Transverse colon (tissue), 4 donors: ENCODE data around the gene CLTRN. TPM values are rescaled to one million over a fixed set of nuclear protein-coding genes. Genes with fewer than 3 reads are reported as not detected.

Experiments
- DNase-seq: peaks from one replicate; pipeline ENCODE4 v3.0.0-alpha.2; 2019
- H3K27ac ChIP-seq, 4 donors: fragments of 200-600 bp; sonication (generic); 2 replicates each; pipeline ENCODE4 v1.5.1; 2016 to 2018; ENCODE audit warnings: inconsistent platforms in 4 of 4
- H3K27me3 ChIP-seq: fragments of 200-600 bp; sonication (generic); 2 replicates; pipeline ENCODE4 v1.5.1; 2017; ENCODE audit warnings: inconsistent platforms
- H3K36me3 ChIP-seq, 4 donors: fragments of 200-600 bp; sonication (generic); 2 replicates each; pipeline ENCODE4 v1.5.1; 2017 to 2019; ENCODE audit warnings: inconsistent platforms in 4 of 4
- H3K4me1 ChIP-seq, 4 donors: fragments of 200-600 bp; sonication (generic); 2 replicates each; pipeline ENCODE4 v1.5.1; 2017 to 2020; ENCODE audit warnings: inconsistent platforms in 4 of 4
- H3K4me3 ChIP-seq, 4 donors: fragments of 200-600 bp; sonication (generic); 1 replicate in 1 of 4; 2 replicates in 3 of 4; pipeline versions ENCODE4 v1.5.1 to v1.6.1; 2017 to 2019; ENCODE audit warnings: inconsistent platforms in 4 of 4
- H3K9me3 ChIP-seq, 2 donors: fragments of 200-600 bp; sonication (generic); 2 replicates each; pipeline ENCODE4 v1.5.1; 2017 to 2019; ENCODE audit warnings: inconsistent platforms in 2 of 2
- EP300 ChIP-seq: sonication (generic); formaldehyde crosslinking; IDR thresholded peaks from one replicate; pipeline ENCODE4 v1.6.1; 2017; ENCODE audit warnings: antibody characterized with exemption, low read depth
- POLR2A ChIP-seq: fragments of 450-650 bp; IDR thresholded peaks from one replicate; pipeline ENCODE4 v1.6.1; 2016; ENCODE audit warnings: antibody characterized with exemption, mild to moderate bottlenecking, moderate library complexity
- POLR2AphosphoS5 ChIP-seq, 3 donors: sonication (generic); formaldehyde crosslinking; IDR thresholded peaks; one replicate each; pipeline ENCODE4 v1.6.1; 2016; ENCODE audit warnings: antibody characterized with exemption in 3 of 3
- WGBS, 2 donors: methylation state at CpG; one replicate each; pipeline ENCODE4 v1.1.5; 2018; ENCODE audit warnings: low coverage in 1 of 2; 5-methylcytosine and 5-hydroxymethylcytosine counted together
- in situ Hi-C, 4 donors: fragments of 200-750 bp; cut with MboI; loops; one replicate each; pipeline versions ENCODE4 v1.15.0 to v1.15.1; 2017; ENCODE audit warnings: low sequenced_read_pairs in 3 of 4, low pct_ligation_motif_present in 1 of 4, low pct_unique_long_range_greater_than_20kb in 1 of 4
- intact Hi-C: fragments of 100-400 bp; cut with DNase I; formaldehyde crosslinking; loops from one replicate; pipeline ENCODE4 v1.15.1; 2023; ENCODE audit warnings: low total_unique reads
- total RNA-seq, 4 donors: library from RNA; depleted of rRNA; stranded (reverse); fragments of >200 nt; gene quantifications; one replicate each; pipeline ENCODE4 v1.1.0, GENCODE V29; 2016
- TF ChIP-seq, protein P1 (sequence below), 5 experiments: fragments of 200-600 bp in 3 of 5; fragments of 450-650 bp in 2 of 5; sonication (generic) in 3 of 5; IDR thresholded peaks; 1 replicate in 2 of 5; 2 replicates in 3 of 5; pipeline ENCODE4 v1.5.1; 2016 to 2017; ENCODE audit warnings: antibody characterized with exemption in 5 of 5, inconsistent platforms in 3 of 5, mild to moderate bottlenecking in 2 of 5, moderate library complexity in 1 of 5

The CLTRN gene
- total RNA-seq, 4 donors from 2014 or later, result 0.48 TPM; not detected in 3

DNA sequence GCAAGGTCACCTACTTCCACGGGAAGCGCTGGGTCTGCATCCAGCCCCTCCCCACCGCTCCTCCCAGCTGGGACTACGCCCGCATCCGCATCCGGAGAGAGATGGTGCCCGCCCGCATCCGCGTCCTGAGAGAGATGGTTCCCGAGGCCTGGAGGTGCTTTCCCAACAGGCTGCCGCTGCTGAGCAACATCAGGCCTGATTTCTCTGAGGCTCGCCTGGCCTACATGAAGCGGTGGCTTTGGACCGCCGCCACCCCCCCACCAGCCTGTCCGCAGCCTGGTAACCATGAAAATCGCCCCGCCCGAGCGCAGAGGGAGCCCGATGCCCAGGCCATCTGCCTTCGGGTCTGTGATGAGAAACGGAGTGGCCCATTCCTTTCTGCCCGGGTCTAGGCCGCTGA, 18.1 kb downstream of the CLTRN start:
- no peak for TF ChIP-seq EP300
- TF ChIP-seq POLR2AphosphoS5 (IDR thresholded peaks at IDR 0.05), result no peak
- TF ChIP-seq, protein P1, sequence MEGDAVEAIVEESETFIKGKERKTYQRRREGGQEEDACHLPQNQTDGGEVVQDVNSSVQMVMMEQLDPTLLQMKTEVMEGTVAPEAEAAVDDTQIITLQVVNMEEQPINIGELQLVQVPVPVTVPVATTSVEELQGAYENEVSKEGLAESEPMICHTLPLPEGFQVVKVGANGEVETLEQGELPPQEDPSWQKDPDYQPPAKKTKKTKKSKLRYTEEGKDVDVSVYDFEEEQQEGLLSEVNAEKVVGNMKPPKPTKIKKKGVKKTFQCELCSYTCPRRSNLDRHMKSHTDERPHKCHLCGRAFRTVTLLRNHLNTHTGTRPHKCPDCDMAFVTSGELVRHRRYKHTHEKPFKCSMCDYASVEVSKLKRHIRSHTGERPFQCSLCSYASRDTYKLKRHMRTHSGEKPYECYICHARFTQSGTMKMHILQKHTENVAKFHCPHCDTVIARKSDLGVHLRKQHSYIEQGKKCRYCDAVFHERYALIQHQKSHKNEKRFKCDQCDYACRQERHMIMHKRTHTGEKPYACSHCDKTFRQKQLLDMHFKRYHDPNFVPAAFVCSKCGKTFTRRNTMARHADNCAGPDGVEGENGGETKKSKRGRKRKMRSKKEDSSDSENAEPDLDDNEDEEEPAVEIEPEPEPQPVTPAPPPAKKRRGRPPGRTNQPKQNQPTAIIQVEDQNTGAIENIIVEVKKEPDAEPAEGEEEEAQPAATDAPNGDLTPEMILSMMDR (IDR thresholded peaks at IDR 0.05), result no peak
- no peak for TF ChIP-seq POLR2A
- Histone ChIP-seq H3K9me3 (no peaks in the 10 kb centered on the region), H3K27ac (no peak overlapping the region), H3K4me3 (no peak overlapping the region), H3K4me1 (no peaks in the 10 kb centered on the region), H3K36me3 (no peaks in the 10 kb centered on the region), H3K27me3 (no peaks in the 10 kb centered on the region)
- no peak for DNase-seq
- in situ Hi-C loops (no loop called here), intact Hi-C loops (no loop called here)
- WGBS, 2 donors, result 95% methylated on average over 20 of the region's 27 CpGs; no CpG with 5 or more reads in 1 of the 2 donors

- no peak overlapping the region for H3K4me3 ChIP-seq
- no peak overlapping the region for H3K27ac ChIP-seq
- no peaks in the 10 kb centered on the region for H3K4me1 ChIP-seq
- no peaks in the 10 kb centered on the region for H3K9me3 ChIP-seq
- H3K36me3 ChIP-seq, result no peaks in the 10 kb centered on the region
- intact Hi-C loops (no loop called here), in situ Hi-C loops (no loop called here)
- TF ChIP-seq EP300 (no peak), POLR2A (no peak), POLR2AphosphoS5 (IDR thresholded peaks at IDR 0.05) (no peak)
- TF ChIP-seq, protein P1 (IDR thresholded peaks at IDR 0.05), result no peak
- 90% methylated on average over 15 of the region's 15 CpGs; no CpG with 5 or more reads in 1 of the 2 donors for WGBS, 2 donors
- DNase-seq, result no peak
- H3K27me3 ChIP-seq, result no peaks in the 10 kb centered on the region
These were observed 18.6 kb downstream of the CLTRN start for GRCh38 chrX:15646031-15646430.

GRCh38 chrX:15645266-15645665, 19.3 kb downstream of the CLTRN start:
- no peak overlapping the region for H3K4me3 ChIP-seq
- no peaks in the 10 kb centered on the region for H3K4me1 ChIP-seq
- DNase-seq, result no peak
- H3K9me3 ChIP-seq, result no peaks in the 10 kb centered on the region
- H3K27me3 ChIP-seq, result no peaks in the 10 kb centered on the region
- in situ Hi-C loops (no loop called here), intact Hi-C loops (no loop called here)
- H3K27ac ChIP-seq, result no peak overlapping the region
- no peaks in the 10 kb centered on the region for H3K36me3 ChIP-seq
- WGBS, 2 donors, result 77 to 82% methylated on average over 3 of the region's 3 CpGs
- no peak for TF ChIP-seq POLR2A
- no peak for TF ChIP-seq EP300
- TF ChIP-seq, protein P1 (IDR thresholded peaks at IDR 0.05), result no peak
- TF ChIP-seq POLR2AphosphoS5 (IDR thresholded peaks at IDR 0.05), result no peak

DNA sequence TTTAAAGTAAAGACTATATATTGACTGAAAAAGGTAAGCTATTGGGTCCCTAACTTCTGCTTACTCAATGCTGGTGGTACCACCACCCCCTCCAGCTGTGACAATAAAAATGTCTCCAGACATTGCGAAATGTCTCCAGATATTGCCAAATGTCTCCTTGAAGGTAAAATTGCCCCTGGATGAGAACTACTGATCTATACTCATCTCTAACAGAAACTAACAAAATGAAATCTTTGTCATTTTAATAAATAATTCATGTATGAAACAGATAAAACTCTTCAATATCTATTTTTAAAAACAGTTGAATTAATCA, 20.1 kb downstream of the CLTRN start:
- WGBS, 2 donors, result 84 to 100% methylated on average over 1 of the region's 1 CpG
- Histone ChIP-seq H3K36me3 (no peaks in the 10 kb centered on the region), H3K27me3 (no peaks in the 10 kb centered on the region), H3K4me1 (no peaks in the 10 kb centered on the region), H3K9me3 (no peaks in the 10 kb centered on the region), H3K27ac (no peak overlapping the region), H3K4me3 (no peak overlapping the region)
- DNase-seq, result no peak
- in situ Hi-C loops, result no loop called here
- TF ChIP-seq POLR2A (no peak), EP300 (no peak)
- intact Hi-C loops, result no loop called here
